ENCODE results near the gene UAP1L1. TPM values are rescaled to one million over a fixed set of nuclear protein-coding genes. Genes with fewer than 3 reads are reported as not detected.

The UAP1L1 gene, protein sequence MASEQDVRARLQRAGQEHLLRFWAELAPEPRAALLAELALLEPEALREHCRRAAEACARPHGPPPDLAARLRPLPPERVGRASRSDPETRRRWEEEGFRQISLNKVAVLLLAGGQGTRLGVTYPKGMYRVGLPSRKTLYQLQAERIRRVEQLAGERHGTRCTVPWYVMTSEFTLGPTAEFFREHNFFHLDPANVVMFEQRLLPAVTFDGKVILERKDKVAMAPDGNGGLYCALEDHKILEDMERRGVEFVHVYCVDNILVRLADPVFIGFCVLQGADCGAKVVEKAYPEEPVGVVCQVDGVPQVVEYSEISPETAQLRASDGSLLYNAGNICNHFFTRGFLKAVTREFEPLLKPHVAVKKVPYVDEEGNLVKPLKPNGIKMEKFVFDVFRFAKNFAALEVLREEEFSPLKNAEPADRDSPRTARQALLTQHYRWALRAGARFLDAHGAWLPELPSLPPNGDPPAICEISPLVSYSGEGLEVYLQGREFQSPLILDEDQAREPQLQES
- total RNA-seq = 1.0 TPM

DNA sequence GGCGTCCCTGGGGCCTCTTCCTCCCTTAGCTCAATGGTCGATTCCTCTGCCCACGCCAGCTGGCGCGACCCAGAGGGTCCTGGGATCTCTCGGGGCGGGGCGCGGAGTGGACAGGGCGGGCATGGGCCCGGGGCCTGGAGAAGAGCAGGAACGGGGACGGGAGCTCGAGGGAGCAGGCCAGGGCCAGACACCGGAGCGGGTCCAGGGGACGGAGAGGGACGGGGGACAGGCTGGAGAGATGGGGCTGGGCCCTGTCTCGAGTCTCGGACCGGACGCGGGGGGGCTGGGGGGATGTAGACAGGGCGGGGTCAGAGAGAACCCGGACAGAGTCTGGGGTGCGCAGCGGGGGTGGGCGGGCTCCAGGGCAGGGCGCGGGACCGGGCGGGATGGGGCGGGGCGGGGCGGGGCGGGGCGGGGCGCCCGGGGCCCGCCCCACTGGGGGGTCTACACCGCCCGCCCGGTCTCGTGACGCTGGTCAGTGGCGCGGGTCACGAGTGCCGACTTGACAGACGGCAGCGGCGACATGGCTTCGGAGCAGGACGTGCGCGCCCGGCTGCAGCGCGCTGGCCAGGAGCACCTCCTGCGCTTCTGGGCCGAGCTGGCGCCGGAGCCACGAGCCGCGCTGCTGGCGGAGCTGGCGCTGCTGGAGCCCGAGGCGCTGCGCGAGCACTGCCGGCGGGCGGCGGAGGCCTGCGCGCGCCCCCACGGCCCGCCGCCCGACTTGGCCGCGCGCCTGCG lies at the start of gene UAP1L1:
UAP1L1 (plus strand) TSS at position 508 of the 738 bp plus-strand sequence; CDS start at position 524, 16 bp downstream.
- H3K36me3 ChIP-seq (ENCODE audit: control insufficient read depth in 3 of 3, insufficient read depth in 3 of 3, low read length in 3 of 3) = peaks cover 7 to 11% (median 9%) of the 10 kb centered on the region in 3 donors
- peak within 1 kb of the TSS in 2 of 3 donors; percentile 32 to 78 for H3K9ac ChIP-seq (ENCODE audit: low read depth in 1 of 3, low read length in 3 of 3)
- H3K27me3 ChIP-seq (ENCODE audit: control insufficient read depth in 3 of 3, insufficient read depth in 3 of 3, low read length in 3 of 3) = peaks cover 0 to 13% (median 3%) of the 10 kb centered on the region in 3 donors
- no peaks in the 10 kb centered on the region for H3K9me3 ChIP-seq (ENCODE audit: control insufficient read depth in 3 of 3, low read length in 3 of 3)
- H3K27ac ChIP-seq (ENCODE audit: low read depth, low read length) = peak within 1 kb of the TSS; percentile 36
- H3K4me3 ChIP-seq (ENCODE audit: low read length in 3 of 3) = peak within 1 kb of the TSS; percentile 60 to 65 (median 64)
- peaks cover 6 to 15% (median 13%) of the 10 kb centered on the region in 3 donors for H3K4me1 ChIP-seq (ENCODE audit: control insufficient read depth in 3 of 3, insufficient read depth in 3 of 3, low read length in 3 of 3)

DNA sequence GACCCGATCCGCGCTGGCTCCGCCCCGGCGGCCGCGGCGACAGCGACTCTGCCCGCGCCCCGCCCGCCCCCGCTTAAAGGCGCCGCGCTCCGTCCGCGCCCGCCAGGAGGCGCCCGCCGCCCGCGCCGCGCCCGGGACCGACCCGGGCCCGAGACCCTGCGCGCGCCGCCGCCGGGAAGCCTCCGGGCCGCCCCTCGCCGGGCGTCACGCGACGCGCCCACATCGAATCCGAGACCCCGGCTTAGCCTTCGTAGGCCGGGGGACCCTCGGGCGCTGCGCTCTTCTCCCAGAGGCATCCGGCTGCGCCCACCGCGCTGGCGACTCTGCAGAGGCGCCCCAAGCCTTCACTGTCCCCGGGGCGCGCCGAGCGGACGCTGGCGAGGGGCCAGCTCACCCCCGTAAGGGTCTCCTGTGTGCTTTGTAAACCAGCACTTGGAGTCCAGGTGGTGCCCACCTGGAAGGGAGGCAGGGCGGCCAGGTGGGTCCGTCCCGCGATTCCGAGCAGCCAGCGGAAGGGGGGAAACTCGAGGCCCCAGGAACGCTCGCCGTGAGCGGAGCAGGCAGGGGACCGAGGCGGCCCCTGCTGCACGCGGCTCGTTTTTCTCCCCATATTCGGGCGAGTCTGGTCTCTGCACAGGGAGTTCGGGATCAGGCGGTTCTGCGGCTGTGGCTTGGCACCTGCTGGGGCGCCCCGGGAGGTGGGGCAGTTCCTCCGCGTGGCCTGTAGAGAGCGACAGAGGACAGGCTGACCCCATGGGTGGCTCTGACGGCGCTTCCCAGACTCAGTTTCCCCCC lies 48.9 kb upstream of the UAP1L1 start:
- H3K4me3 ChIP-seq (ENCODE audit: low read length in 3 of 3) = peak overlapping the region; percentile 59 to 74 (median 63)
- H3K27me3 ChIP-seq (ENCODE audit: control insufficient read depth in 3 of 3, insufficient read depth in 3 of 3, low read length in 3 of 3) = no peaks in the 10 kb centered on the region
- peak overlapping the region in 2 of 3 donors; percentile 77 to 79 for H3K9ac ChIP-seq (ENCODE audit: low read depth in 1 of 3, low read length in 3 of 3)
- no peak overlapping the region for H3K27ac ChIP-seq (ENCODE audit: low read depth, low read length)
- H3K9me3 ChIP-seq (ENCODE audit: control insufficient read depth in 3 of 3, low read length in 3 of 3) = no peaks in the 10 kb centered on the region
- peaks cover 25 to 39% (median 33%) of the 10 kb centered on the region in 3 donors for H3K4me1 ChIP-seq (ENCODE audit: control insufficient read depth in 3 of 3, insufficient read depth in 3 of 3, low read length in 3 of 3)
- no peaks in the 10 kb centered on the region for H3K36me3 ChIP-seq (ENCODE audit: control insufficient read depth in 3 of 3, insufficient read depth in 3 of 3, low read length in 3 of 3)

GRCh38 chr9:137029058-137029936 lies 48.0 kb upstream of the UAP1L1 start:
- Histone ChIP-seq H3K27me3 (ENCODE audit: control insufficient read depth in 3 of 3, insufficient read depth in 3 of 3, low read length in 3 of 3) (peaks cover 0 to 3% (median 0%) of the 10 kb centered on the region in 3 donors), H3K4me1 (ENCODE audit: control insufficient read depth in 3 of 3, insufficient read depth in 3 of 3, low read length in 3 of 3) (peaks cover 25 to 39% (median 33%) of the 10 kb centered on the region in 3 donors), H3K9ac (ENCODE audit: low read depth in 1 of 3, low read length in 3 of 3) (peak overlapping the region in 2 of 3 donors; percentile 77 to 79), H3K27ac (ENCODE audit: low read depth, low read length) (no peak overlapping the region), H3K9me3 (ENCODE audit: control insufficient read depth in 3 of 3, low read length in 3 of 3) (no peaks in the 10 kb centered on the region), H3K36me3 (ENCODE audit: control insufficient read depth in 3 of 3, insufficient read depth in 3 of 3, low read length in 3 of 3) (no peaks in the 10 kb centered on the region), H3K4me3 (ENCODE audit: low read length in 3 of 3) (peak overlapping the region; percentile 35 to 74 (median 63))

- Histone ChIP-seq H3K9ac (ENCODE audit: low read depth in 1 of 3, low read length in 3 of 3) (no peak overlapping the region), H3K27ac (ENCODE audit: low read depth, low read length) (no peak overlapping the region), H3K9me3 (ENCODE audit: control insufficient read depth in 3 of 3, low read length in 3 of 3) (no peaks in the 10 kb centered on the region), H3K36me3 (ENCODE audit: control insufficient read depth in 3 of 3, insufficient read depth in 3 of 3, low read length in 3 of 3) (no peaks in the 10 kb centered on the region), H3K27me3 (ENCODE audit: control insufficient read depth in 3 of 3, insufficient read depth in 3 of 3, low read length in 3 of 3) (peaks cover 0 to 10% (median 4%) of the 10 kb centered on the region in 3 donors), H3K4me3 (ENCODE audit: low read length in 3 of 3) (no peak overlapping the region), H3K4me1 (ENCODE audit: control insufficient read depth in 3 of 3, insufficient read depth in 3 of 3, low read length in 3 of 3) (peaks cover 32 to 46% (median 38%) of the 10 kb centered on the region in 3 donors)
Observed at GRCh38 chr9:137030006-137030405, 47.3 kb upstream of the UAP1L1 start.

DNA sequence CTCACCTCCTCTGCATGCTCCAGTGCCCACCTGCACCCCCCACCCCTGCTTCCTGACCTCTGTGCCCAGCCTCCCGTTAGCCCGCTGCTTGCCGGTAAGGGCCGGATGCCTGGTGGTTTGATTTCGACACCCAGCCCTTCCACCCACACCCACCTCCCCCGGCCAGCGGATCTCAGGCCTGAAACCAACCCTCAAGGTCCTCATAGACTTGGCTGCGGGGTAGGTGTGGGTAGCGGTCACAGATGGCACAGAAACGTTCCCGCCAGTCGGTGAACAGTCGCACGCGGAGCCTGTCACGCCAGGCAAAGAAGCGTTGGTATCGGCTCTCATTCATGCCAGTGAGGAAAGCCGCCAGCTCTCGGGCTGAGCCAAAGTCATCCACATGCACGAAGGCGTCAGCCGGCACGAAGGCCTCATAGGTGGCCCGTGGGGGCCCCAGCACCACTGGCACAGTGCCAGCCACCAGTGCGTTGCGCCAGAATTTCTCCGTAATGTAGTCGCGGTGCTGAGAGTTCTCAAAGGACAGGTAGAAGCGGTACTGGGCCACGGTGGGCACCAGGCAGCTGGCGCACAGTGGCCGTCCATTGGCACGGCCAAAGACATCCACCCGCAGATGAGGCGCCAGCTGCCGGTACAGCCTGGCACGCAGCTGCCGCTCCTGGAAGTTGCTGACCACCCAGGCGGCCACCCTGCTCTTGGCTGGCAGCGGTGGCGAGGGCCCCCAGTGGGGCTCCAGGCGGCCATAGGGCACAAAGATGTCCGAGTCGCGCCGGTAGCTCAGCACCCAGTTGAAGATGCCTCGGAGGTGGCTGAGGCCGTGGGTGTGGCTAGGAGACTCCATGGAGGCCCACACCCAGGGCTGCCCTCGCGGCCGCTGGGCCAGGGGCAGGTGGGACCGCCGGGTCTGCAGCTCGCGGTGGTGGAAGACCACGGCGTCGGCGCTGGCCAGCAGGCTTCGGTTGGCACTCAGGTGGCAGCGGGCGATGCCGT lies 46.5 kb upstream of the UAP1L1 start:
- Histone ChIP-seq H3K4me3 (ENCODE audit: low read length in 3 of 3) (no peak overlapping the region), H3K36me3 (ENCODE audit: control insufficient read depth in 3 of 3, insufficient read depth in 3 of 3, low read length in 3 of 3) (no peaks in the 10 kb centered on the region), H3K27ac (ENCODE audit: low read depth, low read length) (no peak overlapping the region), H3K4me1 (ENCODE audit: control insufficient read depth in 3 of 3, insufficient read depth in 3 of 3, low read length in 3 of 3) (peaks cover 36 to 52% (median 42%) of the 10 kb centered on the region in 3 donors), H3K9me3 (ENCODE audit: control insufficient read depth in 3 of 3, low read length in 3 of 3) (no peaks in the 10 kb centered on the region), H3K9ac (ENCODE audit: low read depth in 1 of 3, low read length in 3 of 3) (no peak overlapping the region), H3K27me3 (ENCODE audit: control insufficient read depth in 3 of 3, insufficient read depth in 3 of 3, low read length in 3 of 3) (peaks cover 4 to 16% (median 5%) of the 10 kb centered on the region in 3 donors)

- peaks cover 4 to 16% (median 5%) of the 10 kb centered on the region in 3 donors for H3K27me3 ChIP-seq (ENCODE audit: control insufficient read depth in 3 of 3, insufficient read depth in 3 of 3, low read length in 3 of 3)
- no peak within 1 kb of the TSS for H3K27ac ChIP-seq (ENCODE audit: low read depth, low read length)
- H3K9ac ChIP-seq (ENCODE audit: low read depth in 1 of 3, low read length in 3 of 3) = no peak within 1 kb of the TSS
- no peaks in the 10 kb centered on the region for H3K9me3 ChIP-seq (ENCODE audit: control insufficient read depth in 3 of 3, low read length in 3 of 3)
- no peaks in the 10 kb centered on the region for H3K36me3 ChIP-seq (ENCODE audit: control insufficient read depth in 3 of 3, insufficient read depth in 3 of 3, low read length in 3 of 3)
- no peak within 1 kb of the TSS for H3K4me3 ChIP-seq (ENCODE audit: low read length in 3 of 3)
- peaks cover 27 to 42% (median 29%) of the 10 kb centered on the region in 3 donors for H3K4me1 ChIP-seq (ENCODE audit: control insufficient read depth in 3 of 3, insufficient read depth in 3 of 3, low read length in 3 of 3)
Observed at GRCh38 chr9:137031904-137032640, 45.2 kb upstream of the UAP1L1 start, which contains the start of gene FUT7. FUT7 (minus strand) TSS chr9:137032088; CDS start chr9:137031991, 97 bp downstream.

DNA sequence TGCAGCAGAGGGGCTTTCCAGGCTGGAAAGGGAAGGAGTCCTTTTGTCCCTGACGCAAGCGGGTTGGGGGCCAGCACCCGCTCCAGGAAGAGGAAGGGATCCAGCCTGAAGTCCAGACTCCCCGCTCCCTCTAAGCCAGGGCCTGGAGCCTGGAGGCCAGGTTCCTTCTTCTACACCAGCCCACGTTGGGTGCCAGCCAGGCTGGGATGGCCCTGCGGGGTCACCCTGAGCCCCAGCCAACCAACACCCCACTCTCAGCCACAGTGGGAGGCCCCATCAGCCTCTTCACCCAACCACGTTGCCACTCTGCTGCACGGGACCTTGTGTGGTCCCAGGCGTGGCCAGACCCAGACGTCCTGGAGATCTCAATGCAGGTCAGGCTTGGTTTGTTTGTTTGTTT lies 44.5 kb upstream of the UAP1L1 start:
- Histone ChIP-seq H3K9ac (ENCODE audit: low read depth in 1 of 3, low read length in 3 of 3) (no peak overlapping the region), H3K4me1 (ENCODE audit: control insufficient read depth in 3 of 3, insufficient read depth in 3 of 3, low read length in 3 of 3) (peaks cover 22 to 36% (median 24%) of the 10 kb centered on the region in 3 donors), H3K27me3 (ENCODE audit: control insufficient read depth in 3 of 3, insufficient read depth in 3 of 3, low read length in 3 of 3) (peaks cover 4 to 16% (median 5%) of the 10 kb centered on the region in 3 donors), H3K9me3 (ENCODE audit: control insufficient read depth in 3 of 3, low read length in 3 of 3) (no peaks in the 10 kb centered on the region), H3K36me3 (ENCODE audit: control insufficient read depth in 3 of 3, insufficient read depth in 3 of 3, low read length in 3 of 3) (no peaks in the 10 kb centered on the region), H3K27ac (ENCODE audit: low read depth, low read length) (no peak overlapping the region), H3K4me3 (ENCODE audit: low read length in 3 of 3) (no peak overlapping the region)
